ENCODE measurements around the gene FBXW11.
A peak's percentile ranks its signal among the peaks of the same experiment; 100 is the strongest.
"Not testable (repeated sequence)": the region's sequence is repeated elsewhere in the genome, so short reads cannot be mapped to it uniquely, and the experiment has no call there.

FBXW11 gene

DNA sequence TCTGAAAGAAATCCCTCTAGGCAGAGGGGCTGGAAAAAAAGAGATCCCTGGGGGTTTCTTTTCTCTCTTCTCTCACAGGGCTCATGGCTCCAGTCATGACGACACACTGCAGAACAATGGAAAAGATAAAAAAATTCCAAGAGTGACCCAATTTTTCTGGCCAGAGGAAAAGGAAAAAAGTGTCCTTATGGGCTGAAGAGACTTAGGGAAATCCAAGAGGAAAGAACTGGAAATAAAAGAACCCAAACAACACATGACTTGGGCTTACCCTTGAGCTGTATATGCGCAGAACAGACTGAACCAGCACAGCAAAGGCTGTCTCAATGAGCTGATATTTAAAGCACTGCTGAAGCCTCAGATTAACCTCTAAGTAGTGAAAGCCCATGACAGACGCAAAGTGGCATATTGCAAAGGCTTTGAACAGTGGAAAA is 118.4 kb downstream of the FBXW11 start:
- no peak for DNase-seq (ENCODE audit: low read depth in 1 of 2, low spot score in 1 of 2)
- H3K27me3 ChIP-seq (ENCODE audit: insufficient read depth, poor library complexity, severe bottlenecking) = no peaks in the 10 kb centered on the region
- no peak overlapping the region for H3K27ac ChIP-seq (replicated peaks)
- TF ChIP-seq, protein P1, sequence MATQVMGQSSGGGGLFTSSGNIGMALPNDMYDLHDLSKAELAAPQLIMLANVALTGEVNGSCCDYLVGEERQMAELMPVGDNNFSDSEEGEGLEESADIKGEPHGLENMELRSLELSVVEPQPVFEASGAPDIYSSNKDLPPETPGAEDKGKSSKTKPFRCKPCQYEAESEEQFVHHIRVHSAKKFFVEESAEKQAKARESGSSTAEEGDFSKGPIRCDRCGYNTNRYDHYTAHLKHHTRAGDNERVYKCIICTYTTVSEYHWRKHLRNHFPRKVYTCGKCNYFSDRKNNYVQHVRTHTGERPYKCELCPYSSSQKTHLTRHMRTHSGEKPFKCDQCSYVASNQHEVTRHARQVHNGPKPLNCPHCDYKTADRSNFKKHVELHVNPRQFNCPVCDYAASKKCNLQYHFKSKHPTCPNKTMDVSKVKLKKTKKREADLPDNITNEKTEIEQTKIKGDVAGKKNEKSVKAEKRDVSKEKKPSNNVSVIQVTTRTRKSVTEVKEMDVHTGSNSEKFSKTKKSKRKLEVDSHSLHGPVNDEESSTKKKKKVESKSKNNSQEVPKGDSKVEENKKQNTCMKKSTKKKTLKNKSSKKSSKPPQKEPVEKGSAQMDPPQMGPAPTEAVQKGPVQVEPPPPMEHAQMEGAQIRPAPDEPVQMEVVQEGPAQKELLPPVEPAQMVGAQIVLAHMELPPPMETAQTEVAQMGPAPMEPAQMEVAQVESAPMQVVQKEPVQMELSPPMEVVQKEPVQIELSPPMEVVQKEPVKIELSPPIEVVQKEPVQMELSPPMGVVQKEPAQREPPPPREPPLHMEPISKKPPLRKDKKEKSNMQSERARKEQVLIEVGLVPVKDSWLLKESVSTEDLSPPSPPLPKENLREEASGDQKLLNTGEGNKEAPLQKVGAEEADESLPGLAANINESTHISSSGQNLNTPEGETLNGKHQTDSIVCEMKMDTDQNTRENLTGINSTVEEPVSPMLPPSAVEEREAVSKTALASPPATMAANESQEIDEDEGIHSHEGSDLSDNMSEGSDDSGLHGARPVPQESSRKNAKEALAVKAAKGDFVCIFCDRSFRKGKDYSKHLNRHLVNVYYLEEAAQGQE (IDR thresholded peaks at IDR 0.05; ENCODE audit: insufficient replicate concordance, low read depth) = no peak
- TF ChIP-seq SPI1 (IDR thresholded peaks at IDR 0.05; ENCODE audit: borderline replicate concordance, low read depth) (no peak), GABPA (IDR thresholded peaks at IDR 0.05; ENCODE audit: low read depth) (no peak), POLR2AphosphoS5 (IDR thresholded peaks at IDR 0.05; ENCODE audit: low read depth) (no peak)
- TF ChIP-seq, protein P2, sequence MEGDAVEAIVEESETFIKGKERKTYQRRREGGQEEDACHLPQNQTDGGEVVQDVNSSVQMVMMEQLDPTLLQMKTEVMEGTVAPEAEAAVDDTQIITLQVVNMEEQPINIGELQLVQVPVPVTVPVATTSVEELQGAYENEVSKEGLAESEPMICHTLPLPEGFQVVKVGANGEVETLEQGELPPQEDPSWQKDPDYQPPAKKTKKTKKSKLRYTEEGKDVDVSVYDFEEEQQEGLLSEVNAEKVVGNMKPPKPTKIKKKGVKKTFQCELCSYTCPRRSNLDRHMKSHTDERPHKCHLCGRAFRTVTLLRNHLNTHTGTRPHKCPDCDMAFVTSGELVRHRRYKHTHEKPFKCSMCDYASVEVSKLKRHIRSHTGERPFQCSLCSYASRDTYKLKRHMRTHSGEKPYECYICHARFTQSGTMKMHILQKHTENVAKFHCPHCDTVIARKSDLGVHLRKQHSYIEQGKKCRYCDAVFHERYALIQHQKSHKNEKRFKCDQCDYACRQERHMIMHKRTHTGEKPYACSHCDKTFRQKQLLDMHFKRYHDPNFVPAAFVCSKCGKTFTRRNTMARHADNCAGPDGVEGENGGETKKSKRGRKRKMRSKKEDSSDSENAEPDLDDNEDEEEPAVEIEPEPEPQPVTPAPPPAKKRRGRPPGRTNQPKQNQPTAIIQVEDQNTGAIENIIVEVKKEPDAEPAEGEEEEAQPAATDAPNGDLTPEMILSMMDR (IDR thresholded peaks at IDR 0.05; ENCODE audit: insufficient read depth, low read length) = no peak
- no peak overlapping the region for H3K4me3 ChIP-seq (replicated peaks; ENCODE audit: insufficient read depth, low read length)

DNA sequence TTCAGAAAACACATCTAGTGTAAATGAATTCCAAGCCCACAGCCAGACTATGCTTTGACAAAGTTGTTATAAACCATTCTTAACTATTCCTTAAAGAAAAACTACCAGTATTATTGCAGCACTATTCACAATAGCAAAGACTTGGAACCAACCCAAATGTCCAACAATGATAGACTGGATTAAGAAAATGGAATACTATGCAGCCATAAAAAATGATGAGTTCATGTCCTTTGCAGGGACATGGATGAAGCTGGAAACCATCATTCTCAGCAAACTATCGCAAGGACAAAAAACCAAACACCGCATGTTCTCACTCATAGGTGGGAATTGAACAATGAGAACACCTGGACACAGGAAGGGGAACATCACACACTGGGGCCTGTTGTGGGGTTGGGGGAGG is 120.4 kb downstream of the FBXW11 start:
- not testable (repeated sequence) for DNase-seq (ENCODE audit: low read depth in 1 of 2, low spot score in 1 of 2); H3K4me3 ChIP-seq (replicated peaks; ENCODE audit: insufficient read depth, low read length); H3K27me3 ChIP-seq (ENCODE audit: insufficient read depth, poor library complexity, severe bottlenecking); H3K27ac ChIP-seq (replicated peaks)

DNA sequence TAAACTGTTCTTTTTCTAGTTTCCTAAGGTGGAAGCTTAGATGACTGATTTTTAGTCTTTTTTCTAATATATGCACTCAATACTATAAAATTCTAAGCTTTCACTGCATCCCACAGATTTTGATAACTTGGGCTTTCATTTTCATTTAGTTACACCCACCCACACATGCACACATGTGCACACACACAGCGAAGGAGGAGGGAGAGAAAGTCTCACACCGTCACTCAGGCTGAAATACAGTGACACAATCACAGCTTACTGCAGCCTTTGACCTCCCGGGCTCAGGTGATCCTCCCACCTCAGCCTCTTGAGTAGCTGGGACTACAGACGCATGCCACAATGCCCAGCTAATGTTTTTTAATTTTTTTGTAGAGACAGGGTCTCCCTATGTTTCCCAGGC is 124.3 kb downstream of the FBXW11 start:
- H3K27ac ChIP-seq (replicated peaks) = no peak overlapping the region
- TF ChIP-seq POLR2AphosphoS5 (IDR thresholded peaks at IDR 0.05; ENCODE audit: low read depth) (no peak), GABPA (IDR thresholded peaks at IDR 0.05; ENCODE audit: low read depth) (no peak), SPI1 (IDR thresholded peaks at IDR 0.05; ENCODE audit: borderline replicate concordance, low read depth) (no peak)
- TF ChIP-seq, protein P2 (IDR thresholded peaks at IDR 0.05; ENCODE audit: insufficient read depth, low read length) = no peak
- TF ChIP-seq, protein P1 (IDR thresholded peaks at IDR 0.05; ENCODE audit: insufficient replicate concordance, low read depth) = no peak

DNA sequence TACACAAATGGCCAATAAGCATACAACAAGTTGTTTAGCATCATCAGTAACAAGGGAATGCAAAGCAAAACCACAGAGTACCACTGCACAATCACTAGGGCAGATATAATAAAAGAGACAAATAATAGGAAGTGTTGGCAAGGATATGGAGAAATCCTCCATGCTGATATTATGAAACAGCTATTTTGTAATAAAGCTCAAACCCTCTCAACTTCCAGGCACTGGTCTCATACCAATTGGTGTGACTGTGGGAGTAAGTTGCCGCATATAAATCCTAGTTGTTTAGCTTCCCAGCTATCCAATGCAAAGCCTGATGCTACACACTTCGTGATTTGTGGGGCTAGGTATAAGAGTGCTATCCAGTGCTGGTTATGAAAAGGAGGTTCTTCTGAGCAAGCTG is 132.2 kb downstream of the FBXW11 start:
- peak; percentile 75 to 76 for DNase-seq (ENCODE audit: low read depth in 1 of 2, low spot score in 1 of 2)
- H3K27me3 ChIP-seq (ENCODE audit: insufficient read depth, poor library complexity, severe bottlenecking) = no peaks in the 10 kb centered on the region
- TF ChIP-seq POLR2AphosphoS5 (IDR thresholded peaks at IDR 0.05; ENCODE audit: low read depth) (peak; percentile 47), GABPA (IDR thresholded peaks at IDR 0.05; ENCODE audit: low read depth) (no peak)
- TF ChIP-seq, protein P2 (IDR thresholded peaks at IDR 0.05; ENCODE audit: insufficient read depth, low read length) = no peak
- no peak overlapping the region for H3K4me3 ChIP-seq (replicated peaks; ENCODE audit: insufficient read depth, low read length)
- H3K27ac ChIP-seq (replicated peaks) = peak overlapping the region; percentile 89

More for the DNA sequence above, 124.3 kb downstream of the FBXW11 start:
- Histone ChIP-seq H3K27me3 (ENCODE audit: insufficient read depth, poor library complexity, severe bottlenecking) (no peaks in the 10 kb centered on the region), H3K4me3 (replicated peaks; ENCODE audit: insufficient read depth, low read length) (no peak overlapping the region)
- DNase-seq (ENCODE audit: low read depth in 1 of 2, low spot score in 1 of 2) = no peak
